IMR-90 (cell line): Measurements from ENCODE around the gene IRF5. TPM values are rescaled to one million over a fixed set of nuclear protein-coding genes. Genes with fewer than 3 reads are reported as not detected.

Experiments
- ATAC-seq: fragments of 200-7000 bp; cut with Tn5 transposase; 2 replicates; pipeline ENCODE4 v1.9.1; 2020; ENCODE audit warnings: low read depth, mild to moderate bottlenecking, moderate library complexity
- BruUV-seq: library from RNA; stranded (reverse); fragments of 400-500 nt; replicated peaks from 2 replicates; lab custom pipeline; 2021; lab: Mats Ljungman, UMichigan
- CTCF ChIA-PET: fragments of 300-600 bp; formaldehyde crosslinking; extraction: SDS; loops from one replicate; lab custom pipeline; 2021; ENCODE audit warnings: antibody characterized with exemption; lab: Yijun Ruan, JAX
- POLR2A ChIA-PET: fragments of 300-600 bp; sonication (Branson Sonifier 250); formaldehyde crosslinking; loops from one replicate; lab custom pipeline; 2022; ENCODE audit warnings: antibody characterized with exemption; ENCODE audit not compliant: unreplicated experiment; lab: Charles Lee
- DNase-seq: peaks from one replicate; pipeline ENCODE4 v3.0.0; 2013
- H2AFZ ChIP-seq: replicated peaks from 2 replicates; pipeline ENCODE3; 2013; ENCODE audit warnings: low read length, mild to moderate bottlenecking; ENCODE audit not compliant: poor library complexity
- H2AK5ac ChIP-seq: 2 replicates; pipeline ENCODE4 v1.6.1; 2013; ENCODE audit warnings: low read depth, low read length, inconsistent platforms
- H2AK9ac ChIP-seq: replicated peaks from 2 replicates; pipeline ENCODE3; 2013; ENCODE audit warnings: mild to moderate bottlenecking, low read depth, low read length, moderate library complexity; ENCODE audit not compliant: poor library complexity
- H2BK120ac ChIP-seq: 2 replicates; pipeline ENCODE4 v1.6.1; 2013; ENCODE audit warnings: low read depth, low read length, inconsistent platforms
- H2BK15ac ChIP-seq: 3 replicates; pipeline ENCODE4 v1.6.1; 2013; ENCODE audit warnings: low read depth, low read length, inconsistent platforms
- H2BK20ac ChIP-seq: 2 replicates; pipeline ENCODE4 v1.6.1; 2013; ENCODE audit warnings: low read depth, mild to moderate bottlenecking, inconsistent platforms, low read length, moderate library complexity
- H2BK5ac ChIP-seq: 2 replicates; pipeline ENCODE4 v1.6.1; 2013; ENCODE audit warnings: mild to moderate bottlenecking, low read depth, low read length, inconsistent platforms; ENCODE audit not compliant: poor library complexity, severe bottlenecking
- H3K14ac ChIP-seq: replicated peaks from 2 replicates; pipeline ENCODE4 v1.6.1; 2013; ENCODE audit warnings: low read depth, low read length, inconsistent platforms
- H3K18ac ChIP-seq: 2 replicates; pipeline ENCODE4 v1.6.1; 2013; ENCODE audit warnings: low read depth, low read length, control low read depth
- H3K23ac ChIP-seq: 2 replicates; pipeline ENCODE4 v1.6.1; 2013; ENCODE audit warnings: low read depth, low read length, inconsistent platforms
- H3K27ac ChIP-seq: 2 replicates; pipeline ENCODE4 v1.5.1; 2013; ENCODE audit warnings: mild to moderate bottlenecking, control low read depth, low read length; ENCODE audit not compliant: insufficient read depth
- H3K27me3 ChIP-seq: 2 replicates; pipeline ENCODE4 v1.6.1; 2013; ENCODE audit warnings: low read length; ENCODE audit not compliant: control insufficient read depth, insufficient read depth
- H3K36me3 ChIP-seq: 2 replicates; pipeline ENCODE4 v1.6.1; 2013; ENCODE audit warnings: low read length, mixed read lengths; ENCODE audit not compliant: control insufficient read depth, insufficient read depth
- H3K4ac ChIP-seq: 2 replicates; pipeline ENCODE4 v1.6.1; 2013; ENCODE audit warnings: low read depth, low read length, inconsistent platforms
- H3K4me1 ChIP-seq: 2 replicates; pipeline ENCODE4 v1.6.1; 2013; ENCODE audit warnings: low read length, mixed read lengths; ENCODE audit not compliant: control insufficient read depth, insufficient read depth
- H3K4me2 ChIP-seq: 2 replicates; pipeline ENCODE4 v1.6.1; 2013; ENCODE audit warnings: low read depth, mild to moderate bottlenecking, control low read depth, low read length, moderate library complexity
- H3K4me3 ChIP-seq: 2 replicates; pipeline ENCODE4 v1.5.1; 2013; ENCODE audit warnings: low read depth, mild to moderate bottlenecking, control low read depth, low read length, moderate library complexity; ENCODE audit not compliant: insufficient read depth
- H3K56ac ChIP-seq: 2 replicates; pipeline ENCODE4 v1.6.1; 2013; ENCODE audit warnings: low read length, inconsistent platforms; ENCODE audit not compliant: insufficient read depth; ENCODE audit errors: extremely low read depth
- H3K79me1 ChIP-seq, 2 experiments: 2 replicates each; pipeline ENCODE4 v1.6.1; 2013; ENCODE audit warnings: low read length in 2 of 2, inconsistent platforms in 1 of 2, low read depth in 1 of 2
- H3K9ac ChIP-seq: 2 replicates; pipeline ENCODE4 v1.6.1; 2013; ENCODE audit warnings: low read depth, low read length, control low read depth
- H3K9me1 ChIP-seq: 2 replicates; pipeline ENCODE4 v1.6.1; 2013; ENCODE audit warnings: low read length, inconsistent platforms; ENCODE audit not compliant: insufficient read depth
- H3K9me3 ChIP-seq: 2 replicates; pipeline ENCODE4 v1.6.1; 2013; ENCODE audit warnings: low read length; ENCODE audit not compliant: control insufficient read depth, insufficient read depth
- H4K20me1 ChIP-seq: 2 replicates; pipeline ENCODE4 v1.6.1; 2013; ENCODE audit warnings: low read length, inconsistent platforms; ENCODE audit not compliant: insufficient read depth
- H4K5ac ChIP-seq: 2 replicates; pipeline ENCODE4 v1.6.1; 2013; ENCODE audit warnings: mild to moderate bottlenecking, low read depth, low read length, control low read depth
- H4K8ac ChIP-seq, 2 experiments: 2 replicates each; pipeline ENCODE4 v1.6.1; 2013; ENCODE audit warnings: low read depth in 2 of 2, low read length in 2 of 2, control low read depth in 1 of 2, inconsistent platforms in 1 of 2
- H4K91ac ChIP-seq: 2 replicates; pipeline ENCODE4 v1.6.1; 2013; ENCODE audit warnings: low read depth, low read length, inconsistent platforms; ENCODE audit not compliant: insufficient read depth
- CEBPB ChIP-seq: IDR thresholded peaks from 2 replicates; pipeline ENCODE4 v1.6.1; 2012; ENCODE audit warnings: low read depth, low read length, improper control_type of control experiment
- MAFK ChIP-seq: IDR thresholded peaks from 2 replicates; pipeline ENCODE4 v1.6.1; 2012; ENCODE audit warnings: low read depth, low read length, improper control_type of control experiment
- MAZ ChIP-seq: IDR thresholded peaks from 2 replicates; pipeline ENCODE4 v1.6.1; 2012; ENCODE audit warnings: low read depth, mild to moderate bottlenecking, low read length, improper control_type of control experiment, moderate library complexity, borderline replicate concordance
- MXI1 ChIP-seq: IDR thresholded peaks from 2 replicates; pipeline ENCODE4 v1.6.1; 2012; ENCODE audit warnings: low read depth, mild to moderate bottlenecking, low read length, moderate library complexity, borderline replicate concordance
- NFE2L2 ChIP-seq: fragments of 150-350 bp; IDR thresholded peaks from 2 replicates; pipeline ENCODE4 v1.6.1; 2016; ENCODE audit warnings: low read depth, mild to moderate bottlenecking, low read length
- POLR2A ChIP-seq: IDR thresholded peaks from 2 replicates; pipeline ENCODE4 v1.6.1; 2012; ENCODE audit warnings: mild to moderate bottlenecking, low read depth, low read length
- RAD21 ChIP-seq: IDR thresholded peaks from 2 replicates; pipeline ENCODE4 v1.6.1; 2012; ENCODE audit warnings: low read length, improper control_type of control experiment
- RCOR1 ChIP-seq: IDR thresholded peaks from 2 replicates; pipeline ENCODE4 v1.6.1; 2012; ENCODE audit warnings: mild to moderate bottlenecking, low read length, improper control_type of control experiment; ENCODE audit not compliant: insufficient replicate concordance
- WGBS, 2 experiments: methylation state at CpG; one replicate each; pipeline versions ENCODE4 v1.1.5 to v1.1.7; 2013; ENCODE audit warnings: missing lambda C conversion rate in 2 of 2; ENCODE audit not compliant: insufficient read length in 1 of 2; ENCODE audit errors: extremely low coverage in 2 of 2; 5-methylcytosine and 5-hydroxymethylcytosine counted together
- dilution Hi-C: fragments of 300-500 bp; cut with HindIII; formaldehyde crosslinking; loops from one replicate; pipeline ENCODE4 v1.14.3; 2018; ENCODE audit warnings: low sequenced_read_pairs; ENCODE audit not compliant: unreplicated experiment
- in situ Hi-C: fragments of 300-500 bp; cut with MboI; formaldehyde crosslinking; loops from 3 replicates; pipeline ENCODE4 v1.14.3; 2019; ENCODE audit warnings: low sequenced_read_pairs, inconsistent platforms, mixed read lengths
- intact Hi-C: fragments of 100-400 bp; cut with micrococcal nuclease; formaldehyde crosslinking; loops from 2 replicates; pipeline ENCODE4 v1.10.0; 2022
- polyA plus RNA-seq, 3 experiments: library from polyadenylated mRNA; depleted of rRNA; stranded (reverse); fragments of >200 nt; gene quantifications; 2 replicates each; pipeline ENCODE4 v1.2.3, GENCODE V29; 2012; ENCODE audit warnings: low replicate concordance in 1 of 3
- total RNA-seq: library from RNA; depleted of rRNA; stranded (reverse); fragments of >200 nt; gene quantifications from 2 replicates; pipeline ENCODE4 v1.2.3, GENCODE V29; 2012
- TF ChIP-seq, protein P1 (sequence below): fragments of 150-350 bp; IDR thresholded peaks from 2 replicates; pipeline ENCODE4 v1.6.1; 2017; ENCODE audit warnings: mild to moderate bottlenecking, antibody characterized with exemption, low read length, low read depth
- TF ChIP-seq, protein P2 (sequence below): conservative IDR thresholded peaks from 2 replicates; pipeline ENCODE4 v1.5.1; 2012; ENCODE audit warnings: mild to moderate bottlenecking, low read depth, low read length, improper control_type of control experiment

The IRF5 gene
- total and polyA plus RNA-seq, 2 of the 4 experiments (the other 2 are of a cell fraction): 0.14 to 0.18 TPM

DNA sequence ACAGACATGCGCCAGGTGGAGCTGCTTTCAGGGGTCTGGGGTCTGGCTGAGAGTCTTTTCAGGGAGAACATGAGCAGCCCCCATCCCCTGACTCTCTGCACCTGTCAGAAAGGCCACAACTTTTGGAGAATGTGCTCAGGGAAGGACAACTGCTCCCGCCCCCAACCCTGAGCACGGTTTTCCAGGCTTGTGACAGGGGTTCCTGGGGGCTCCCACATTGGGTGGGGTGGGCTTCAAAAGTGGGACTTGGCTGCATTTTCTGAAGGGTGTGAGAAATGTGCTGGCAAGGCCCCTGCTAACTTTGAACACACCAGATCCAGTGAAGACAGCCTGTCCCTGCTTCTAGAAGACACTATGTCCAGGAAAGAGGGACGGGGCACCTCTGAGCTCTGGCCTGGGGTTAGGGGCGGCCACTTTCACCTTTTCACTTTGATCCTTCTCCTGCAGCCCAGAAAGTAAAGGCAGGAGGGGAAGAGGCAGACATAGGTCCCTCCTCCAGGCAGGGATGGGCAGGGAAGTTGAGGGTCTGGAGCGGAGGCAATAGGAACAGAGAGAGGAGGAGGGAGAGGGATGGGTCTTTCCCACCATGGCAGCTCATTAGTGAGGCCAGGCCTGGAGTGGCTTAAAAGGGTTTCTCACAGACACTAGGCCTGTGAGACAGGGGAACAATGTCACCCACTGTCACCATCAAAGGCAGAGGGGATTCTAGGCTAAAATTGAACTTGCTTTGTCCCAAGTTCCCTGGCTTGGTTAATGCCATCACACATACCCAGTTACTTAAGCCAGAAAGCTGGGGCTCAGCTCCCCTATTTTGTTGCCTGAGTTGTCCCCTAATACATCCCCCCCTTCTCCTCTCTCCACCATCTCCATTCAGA lies 28.7 kb upstream of the IRF5 start:
- Histone ChIP-seq H2BK20ac (no peak overlapping the region), H3K4me2 (peak overlapping the region; percentile 31; the same call in 1 of the 2 replicates), H3K9ac (no peak overlapping the region), H3K79me1 (no peaks in the 10 kb centered on the region), H4K20me1 (no peaks in the 10 kb centered on the region), H2BK15ac (no peak overlapping the region), H4K5ac (no peak overlapping the region), H3K27me3 (peaks cover 60% of the 10 kb centered on the region), H3K4me1 (no peaks in the 10 kb centered on the region), H3K18ac (no peak overlapping the region), H2BK5ac (no peak overlapping the region), H2AK9ac (peak overlapping the region; percentile 55), H2BK120ac (no peak overlapping the region), H2AK5ac (no peak overlapping the region), H3K56ac (no peak overlapping the region), H3K9me3 (no peaks in the 10 kb centered on the region), H3K4ac (no peak overlapping the region), H3K27ac (no peak overlapping the region), H2AFZ (peak overlapping the region; percentile 81), H3K4me3 (no peak overlapping the region), H3K36me3 (no peaks in the 10 kb centered on the region), H3K14ac (no peak overlapping the region), H4K8ac (no peak overlapping the region), H4K91ac (no peak overlapping the region), H3K23ac (peak overlapping the region; percentile 49; the same call in 1 of the 2 replicates), H3K9me1 (no peaks in the 10 kb centered on the region)
- POLR2A ChIA-PET: no interaction called here
- CTCF ChIA-PET: interaction anchor here (1.9 kb wide), 1 partner anchor 183 kb away, joined by 6 read pairs; no protein-coding TSS in a partner anchor
- no peak for TF ChIP-seq MXI1
- TF ChIP-seq NFE2L2: no peak
- TF ChIP-seq, protein P1, sequence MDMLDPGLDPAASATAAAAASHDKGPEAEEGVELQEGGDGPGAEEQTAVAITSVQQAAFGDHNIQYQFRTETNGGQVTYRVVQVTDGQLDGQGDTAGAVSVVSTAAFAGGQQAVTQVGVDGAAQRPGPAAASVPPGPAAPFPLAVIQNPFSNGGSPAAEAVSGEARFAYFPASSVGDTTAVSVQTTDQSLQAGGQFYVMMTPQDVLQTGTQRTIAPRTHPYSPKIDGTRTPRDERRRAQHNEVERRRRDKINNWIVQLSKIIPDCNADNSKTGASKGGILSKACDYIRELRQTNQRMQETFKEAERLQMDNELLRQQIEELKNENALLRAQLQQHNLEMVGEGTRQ: no peak
- TF ChIP-seq, protein P2, sequence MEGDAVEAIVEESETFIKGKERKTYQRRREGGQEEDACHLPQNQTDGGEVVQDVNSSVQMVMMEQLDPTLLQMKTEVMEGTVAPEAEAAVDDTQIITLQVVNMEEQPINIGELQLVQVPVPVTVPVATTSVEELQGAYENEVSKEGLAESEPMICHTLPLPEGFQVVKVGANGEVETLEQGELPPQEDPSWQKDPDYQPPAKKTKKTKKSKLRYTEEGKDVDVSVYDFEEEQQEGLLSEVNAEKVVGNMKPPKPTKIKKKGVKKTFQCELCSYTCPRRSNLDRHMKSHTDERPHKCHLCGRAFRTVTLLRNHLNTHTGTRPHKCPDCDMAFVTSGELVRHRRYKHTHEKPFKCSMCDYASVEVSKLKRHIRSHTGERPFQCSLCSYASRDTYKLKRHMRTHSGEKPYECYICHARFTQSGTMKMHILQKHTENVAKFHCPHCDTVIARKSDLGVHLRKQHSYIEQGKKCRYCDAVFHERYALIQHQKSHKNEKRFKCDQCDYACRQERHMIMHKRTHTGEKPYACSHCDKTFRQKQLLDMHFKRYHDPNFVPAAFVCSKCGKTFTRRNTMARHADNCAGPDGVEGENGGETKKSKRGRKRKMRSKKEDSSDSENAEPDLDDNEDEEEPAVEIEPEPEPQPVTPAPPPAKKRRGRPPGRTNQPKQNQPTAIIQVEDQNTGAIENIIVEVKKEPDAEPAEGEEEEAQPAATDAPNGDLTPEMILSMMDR: no peak
- TF ChIP-seq RAD21: no peak
- no peak for TF ChIP-seq CEBPB
- no peak for TF ChIP-seq MAZ
- TF ChIP-seq MAFK: no peak
- no peak for TF ChIP-seq POLR2A
- TF ChIP-seq RCOR1: no peak
- WGBS, 2 experiments: no CpG with 5 or more reads among the region's 6 CpGs
- DNase-seq: no peak
- BruUV-seq: no TSS peak
- in situ Hi-C loops: no loop called here
- dilution Hi-C loops: no loop called here
- ATAC-seq: no peak
- intact Hi-C loops: no loop called here
